Activated CD8-positive, alpha-beta memory T cell treated with anti-CD3 and anti-CD28 coated beads, Interleukin-2, amount 50 U/mL, for 1 hour (primary cell): ENCODE data around the gene KRT8.

ENCODE experiments used
- DNase-seq: peaks from one replicate; pipeline ENCODE4 v3.0.0-alpha.2; 2020; ENCODE audit errors: extremely low read depth

Gene KRT8

DNA sequence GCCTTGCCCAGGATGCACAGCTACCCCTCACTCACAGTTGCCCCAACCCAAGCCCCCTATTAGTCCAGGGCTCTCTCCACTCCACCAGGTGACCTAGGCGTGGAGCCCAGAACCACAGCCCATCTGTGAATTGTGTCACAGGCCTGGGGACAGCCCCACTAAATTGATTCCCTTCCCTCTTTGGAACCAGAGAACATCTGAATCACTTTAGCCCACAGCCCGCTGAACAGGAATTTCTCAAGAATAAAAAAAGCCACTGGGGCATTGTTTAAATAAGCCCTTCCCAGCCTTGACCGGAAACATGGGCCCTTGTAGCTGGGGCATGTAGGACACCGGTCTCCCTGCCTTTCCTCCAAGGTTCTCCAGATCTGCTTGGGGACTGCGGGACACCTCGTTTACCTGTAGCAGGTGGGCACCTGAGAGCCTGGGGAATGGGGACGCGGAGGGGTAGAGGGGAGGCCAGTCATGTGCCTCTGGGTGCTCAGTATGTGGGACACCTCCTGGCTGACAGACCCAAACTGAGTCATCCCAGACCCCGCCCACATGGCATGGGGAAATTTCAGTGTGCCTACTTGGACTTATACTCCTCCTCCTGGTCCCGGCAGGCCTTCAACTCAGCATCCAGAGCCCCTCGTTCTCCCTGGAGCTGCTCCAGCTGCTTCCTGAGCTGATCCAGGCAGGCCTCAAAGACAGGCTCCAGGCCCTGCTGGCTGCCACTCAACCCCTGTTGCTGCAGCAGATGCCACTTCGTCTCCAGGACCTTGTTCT, 57.4 kb downstream of the KRT8 start:
- DNase-seq = no peak
